HG03103 (cell line): ENCODE results near the gene GALT.
A peak's percentile ranks its signal among the peaks of the same experiment; 100 is the strongest.

Experiments
- ATAC-seq: cut with Tn5 transposase; IDR thresholded peaks from one replicate; pipeline ENCODE4 v1.9.1; 2021; ENCODE audit warnings: low read depth; ENCODE audit not compliant: unreplicated experiment

Gene GALT

DNA sequence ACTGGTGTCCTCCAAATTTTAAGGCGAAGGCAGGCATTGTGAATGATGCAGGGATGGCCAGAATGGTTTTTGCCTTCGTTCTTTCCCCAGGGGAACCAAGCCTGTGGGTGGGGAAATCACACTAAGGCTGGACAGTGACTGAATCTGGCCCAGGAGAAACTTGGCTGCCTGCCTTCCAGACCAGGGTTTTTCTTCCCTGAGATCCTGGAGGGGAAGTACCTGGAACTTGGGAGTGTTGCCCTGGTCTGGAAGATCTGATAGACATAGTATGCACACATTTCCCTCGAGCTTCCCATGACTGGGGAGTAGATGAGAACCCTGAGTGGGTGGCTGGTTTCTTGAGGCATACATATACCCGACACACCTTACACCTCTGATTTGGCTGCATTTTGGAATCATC is 4.8 kb downstream of the GALT start:
- no peak for ATAC-seq

DNA sequence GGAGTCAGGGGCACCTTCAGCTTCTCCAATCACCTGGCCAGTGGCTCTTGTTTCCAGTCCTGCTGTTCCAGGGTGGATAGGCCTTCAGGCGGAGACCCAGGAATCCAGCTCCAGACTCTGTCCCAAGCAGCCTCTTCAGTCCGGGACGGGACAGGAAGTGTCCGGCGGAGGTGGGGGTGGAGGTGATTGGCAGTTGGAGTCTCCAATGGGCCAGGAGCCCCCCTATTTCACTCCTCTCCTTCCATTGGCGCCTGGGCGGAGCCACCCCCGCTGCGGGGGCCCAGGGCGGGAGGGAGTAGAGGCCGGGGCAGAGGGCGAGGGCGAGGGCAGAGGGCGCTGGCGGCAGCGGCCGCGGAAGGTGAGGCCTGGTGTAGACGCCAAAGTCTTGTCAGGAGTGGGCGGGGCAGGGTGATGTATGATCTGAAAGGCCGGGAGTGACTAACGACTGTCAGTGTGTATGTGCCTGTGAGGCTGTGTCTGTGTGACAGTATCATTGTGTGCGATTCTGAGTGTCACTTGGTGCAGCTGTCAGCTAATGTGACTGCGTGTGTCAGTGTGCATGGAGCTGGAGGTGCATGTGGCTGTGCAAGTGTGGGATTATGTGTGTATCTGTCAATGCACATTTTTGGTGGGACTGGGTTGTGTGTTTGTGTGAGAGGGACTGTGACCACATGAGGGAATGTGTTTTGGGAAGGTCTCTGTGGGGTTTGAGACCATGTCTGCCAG is 5.6 kb downstream of the GALT start, which contains the start of gene IL11RA:
TSS of gene IL11RA (plus strand) at position 310 of the 726 bp plus-strand sequence. CDS start 3,033 bp downstream, outside the sequence.
- ATAC-seq, result no peak

DNA sequence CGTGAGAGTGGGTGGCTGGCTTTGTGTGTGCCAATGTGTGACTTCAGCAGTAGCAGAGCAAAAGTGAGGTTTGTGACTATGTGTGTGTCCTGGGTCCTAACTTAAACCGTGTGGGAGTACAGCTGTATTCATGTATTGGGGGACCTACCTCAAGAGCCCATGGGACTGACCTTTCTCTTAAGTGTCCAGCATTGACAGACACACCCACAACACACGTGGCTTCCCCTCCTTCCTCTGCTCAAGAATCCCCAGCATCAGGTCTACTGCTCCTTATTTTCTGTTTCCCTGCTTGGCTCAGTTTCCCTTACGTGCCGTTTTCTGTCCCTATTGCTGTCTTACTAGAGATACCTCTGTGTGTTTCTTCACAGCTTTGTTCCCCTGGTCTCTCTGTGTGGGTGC is 6.1 kb downstream of the GALT start:
- ATAC-seq, result no peak

DNA sequence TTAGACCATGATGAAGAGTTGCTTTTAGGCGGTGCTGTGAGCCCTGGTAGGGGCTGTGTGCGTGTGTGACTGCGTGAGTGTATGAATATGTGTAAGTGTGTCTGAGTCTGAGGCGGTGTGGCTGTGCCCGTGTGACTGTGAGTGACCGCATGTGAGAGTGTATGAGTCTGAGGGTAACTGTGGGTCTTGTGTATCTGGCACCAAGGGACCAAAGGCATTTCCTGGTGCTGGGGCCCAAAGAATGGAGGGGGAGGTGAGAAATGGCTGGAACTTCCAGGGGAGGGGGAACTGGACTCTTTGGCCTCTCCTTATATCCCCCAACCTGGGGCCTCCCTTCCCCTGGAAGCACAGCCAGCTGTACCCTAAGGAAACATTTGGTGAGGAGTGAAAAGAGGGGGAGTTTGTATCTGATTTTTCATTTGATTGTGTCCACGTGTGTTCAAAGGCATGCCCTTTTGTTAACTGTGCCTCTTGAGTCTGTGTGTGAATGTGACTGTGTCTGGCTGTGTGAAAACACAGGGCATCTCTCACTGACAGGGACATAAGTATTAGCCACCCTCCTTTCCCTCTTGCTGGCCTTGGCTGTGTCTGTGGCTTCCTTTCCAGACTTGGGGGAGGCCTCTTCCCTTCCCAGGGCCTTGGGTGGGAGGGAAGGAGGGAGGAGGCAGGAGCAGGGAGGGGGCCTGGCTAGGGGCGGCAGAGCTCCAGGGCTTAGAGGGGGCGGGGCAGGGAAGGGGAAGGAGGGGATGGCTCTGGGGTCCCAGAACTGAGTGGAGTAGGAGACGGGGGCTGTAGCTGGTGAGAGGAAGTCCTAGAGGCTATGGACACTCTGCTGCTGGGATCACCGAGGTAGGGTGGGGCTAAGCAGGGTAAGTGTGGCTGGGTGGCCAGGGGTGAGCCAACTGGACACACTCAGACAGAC is 6.9 kb downstream of the GALT start:
- no peak for ATAC-seq

DNA sequence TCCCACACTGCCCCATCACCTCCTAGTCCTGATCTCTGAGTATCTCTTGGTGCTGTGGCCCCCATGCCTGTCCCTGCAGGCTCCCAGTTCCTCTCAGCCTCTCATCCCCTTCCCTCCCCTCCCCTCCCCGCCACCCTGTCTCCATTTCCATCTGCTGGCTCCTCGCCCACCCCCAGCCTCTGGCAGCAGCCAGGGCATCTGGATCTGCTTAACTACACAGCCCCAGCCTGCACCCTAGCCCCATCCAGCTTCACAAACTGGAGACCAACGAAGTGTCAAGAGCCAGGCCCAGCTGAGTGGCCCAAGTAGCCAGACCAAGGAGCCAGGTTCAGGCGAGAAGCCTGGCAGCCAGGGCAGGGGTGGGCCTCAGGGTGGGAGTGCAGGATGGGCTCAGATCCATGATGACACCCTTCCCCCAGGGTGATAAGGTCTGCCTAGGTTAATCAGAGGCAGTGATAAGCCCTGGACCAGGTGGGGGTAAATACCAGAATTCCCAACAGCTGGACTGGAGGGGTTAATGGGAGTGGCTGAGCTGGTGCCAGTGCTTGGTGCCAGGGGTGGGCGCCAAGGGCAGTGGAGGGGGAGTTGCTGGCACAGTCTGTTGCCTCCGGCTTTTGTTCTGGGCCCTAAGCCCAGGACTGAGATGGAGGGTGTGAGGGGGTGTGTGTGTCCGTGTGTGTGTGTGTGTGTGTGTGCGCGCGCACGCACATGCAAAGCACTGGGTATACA is 8.0 kb downstream of the GALT start:
- no peak for ATAC-seq

DNA sequence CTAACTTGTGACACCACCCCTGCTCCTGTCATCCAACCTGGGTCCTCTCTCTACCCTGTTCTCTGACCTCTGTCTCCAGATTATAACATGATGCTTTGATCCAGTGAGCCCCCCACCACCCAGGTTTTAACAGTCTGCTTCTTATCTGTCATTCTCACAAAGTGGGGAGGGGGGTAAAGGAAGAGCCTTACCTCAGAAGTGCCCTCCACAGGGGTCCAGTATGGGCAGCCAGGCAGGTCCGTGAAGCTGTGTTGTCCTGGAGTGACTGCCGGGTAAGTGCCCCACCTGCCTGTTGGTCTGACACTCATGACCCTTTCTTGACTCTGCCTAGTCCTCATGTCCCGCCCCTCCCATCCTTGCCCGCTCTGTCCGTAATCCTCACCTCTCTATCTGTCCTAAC is 8.9 kb downstream of the GALT start:
- no peak for ATAC-seq

DNA sequence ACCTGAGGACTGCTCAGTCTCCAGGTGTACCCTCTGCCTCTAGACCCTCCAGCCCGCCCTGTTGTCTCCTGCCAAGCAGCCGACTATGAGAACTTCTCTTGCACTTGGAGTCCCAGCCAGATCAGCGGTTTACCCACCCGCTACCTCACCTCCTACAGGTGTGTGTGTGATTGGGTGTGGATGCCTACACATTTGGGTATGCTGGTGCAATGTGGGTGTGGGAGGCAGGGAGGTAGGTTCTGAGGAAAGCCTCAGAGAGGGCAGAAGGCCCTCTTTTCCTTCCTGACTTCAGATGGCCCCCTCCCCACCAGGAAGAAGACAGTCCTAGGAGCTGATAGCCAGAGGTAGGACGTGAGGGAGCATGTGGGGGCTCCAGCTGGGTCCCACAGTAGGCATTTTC is 10.5 kb downstream of the GALT start:
- no peak for ATAC-seq

DNA sequence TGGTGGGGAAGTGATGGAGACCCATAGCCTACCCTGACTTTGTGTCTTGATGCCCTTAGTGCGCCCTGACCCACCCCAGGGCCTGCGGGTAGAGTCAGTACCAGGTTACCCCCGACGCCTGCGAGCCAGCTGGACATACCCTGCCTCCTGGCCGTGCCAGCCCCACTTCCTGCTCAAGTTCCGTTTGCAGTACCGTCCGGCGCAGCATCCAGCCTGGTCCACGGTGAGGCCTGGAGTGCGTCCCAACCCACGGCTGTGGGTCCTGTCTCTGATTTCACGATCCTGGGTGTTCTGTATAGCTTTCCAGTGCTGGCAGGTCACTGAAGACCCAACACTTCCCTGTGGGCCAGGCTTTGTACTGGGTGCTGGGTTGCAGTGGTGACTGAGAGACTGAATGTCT is 12.0 kb downstream of the GALT start:
- no peak for ATAC-seq

DNA sequence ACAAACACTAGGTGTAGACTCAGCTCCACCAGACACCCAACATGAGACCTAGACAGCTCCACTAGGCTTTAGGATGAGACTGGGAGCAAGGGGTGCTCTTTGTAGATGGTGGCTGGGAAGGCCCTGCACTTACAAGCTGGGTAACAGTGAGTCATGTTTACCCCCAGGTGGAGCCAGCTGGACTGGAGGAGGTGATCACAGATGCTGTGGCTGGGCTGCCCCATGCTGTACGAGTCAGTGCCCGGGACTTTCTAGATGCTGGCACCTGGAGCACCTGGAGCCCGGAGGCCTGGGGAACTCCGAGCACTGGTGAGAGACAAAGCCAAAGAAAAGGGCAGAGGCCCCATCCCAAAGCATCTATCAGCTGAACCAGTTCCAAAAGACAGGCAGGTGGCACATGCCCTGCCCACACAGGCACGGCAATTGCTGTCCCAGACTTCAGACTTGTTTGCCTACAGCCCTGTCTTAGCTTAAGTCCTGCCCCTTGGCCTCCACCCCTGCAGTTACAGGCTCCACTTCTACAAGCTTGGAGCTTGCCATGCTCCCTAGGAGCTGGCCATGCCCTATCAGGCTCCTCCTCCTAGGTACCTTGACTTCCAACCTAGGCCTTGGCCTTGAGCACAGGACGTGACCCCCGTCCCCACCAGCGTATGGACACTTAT is 13.2 kb downstream of the GALT start:
- no peak for ATAC-seq

DNA sequence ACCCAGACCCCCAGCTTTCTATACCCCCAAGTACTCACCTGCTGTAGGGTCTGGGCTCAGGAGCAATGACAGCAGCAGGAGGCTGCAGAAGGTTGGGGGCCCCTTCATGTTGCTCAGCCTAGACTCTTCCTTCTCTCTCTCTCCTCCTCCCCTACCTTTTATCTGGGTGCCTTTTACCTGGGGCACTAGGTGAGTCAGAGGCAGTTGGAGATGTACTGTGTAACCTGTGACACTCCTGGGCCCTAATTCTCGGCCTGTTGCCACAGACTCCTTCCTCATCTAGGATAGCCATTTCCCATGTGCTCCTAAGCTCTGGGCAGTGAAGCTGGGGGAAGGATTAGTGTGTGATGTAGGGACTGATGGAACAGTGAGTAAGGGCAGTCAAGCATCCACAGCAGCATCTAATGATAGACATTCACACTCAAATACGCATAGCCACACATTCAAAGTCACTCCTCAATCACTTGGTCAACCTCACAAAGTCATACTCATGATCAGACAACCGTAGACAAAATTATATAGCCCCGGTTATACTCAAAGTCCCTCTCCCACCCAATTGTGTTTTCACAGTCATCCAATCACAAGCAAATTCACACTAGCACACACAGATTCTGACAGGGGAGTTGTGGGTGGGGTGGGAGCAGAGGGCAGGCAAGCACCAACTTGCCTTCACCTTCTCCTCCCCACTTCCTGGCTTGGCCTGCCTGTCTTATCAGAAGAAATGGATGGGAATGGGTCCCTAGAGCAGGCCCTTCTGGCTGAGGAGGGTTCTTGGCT is 16.2 kb downstream of the GALT start, which contains the start of gene CCL27:
TSS of gene CCL27 (minus strand) at position 132 of the 777 bp plus-strand sequence. CDS start at position 108, 24 bp downstream.
- no peak for ATAC-seq

DNA sequence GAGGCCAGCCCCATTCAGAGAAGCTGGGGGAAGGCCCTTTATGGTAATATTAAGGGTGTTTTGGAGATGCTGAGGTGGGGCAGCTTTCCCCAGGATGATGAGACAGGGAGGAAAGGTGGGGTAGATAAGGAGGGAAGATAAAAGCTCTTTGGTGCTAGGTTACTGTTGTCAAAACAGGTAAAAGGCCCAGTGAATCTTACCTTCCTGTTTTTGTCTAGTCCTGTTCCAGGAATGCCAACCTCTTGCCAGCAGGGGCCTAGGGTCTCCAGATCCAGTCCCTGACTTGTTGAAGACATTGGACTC is 16.8 kb downstream of the GALT start:
- ATAC-seq, result no peak

DNA sequence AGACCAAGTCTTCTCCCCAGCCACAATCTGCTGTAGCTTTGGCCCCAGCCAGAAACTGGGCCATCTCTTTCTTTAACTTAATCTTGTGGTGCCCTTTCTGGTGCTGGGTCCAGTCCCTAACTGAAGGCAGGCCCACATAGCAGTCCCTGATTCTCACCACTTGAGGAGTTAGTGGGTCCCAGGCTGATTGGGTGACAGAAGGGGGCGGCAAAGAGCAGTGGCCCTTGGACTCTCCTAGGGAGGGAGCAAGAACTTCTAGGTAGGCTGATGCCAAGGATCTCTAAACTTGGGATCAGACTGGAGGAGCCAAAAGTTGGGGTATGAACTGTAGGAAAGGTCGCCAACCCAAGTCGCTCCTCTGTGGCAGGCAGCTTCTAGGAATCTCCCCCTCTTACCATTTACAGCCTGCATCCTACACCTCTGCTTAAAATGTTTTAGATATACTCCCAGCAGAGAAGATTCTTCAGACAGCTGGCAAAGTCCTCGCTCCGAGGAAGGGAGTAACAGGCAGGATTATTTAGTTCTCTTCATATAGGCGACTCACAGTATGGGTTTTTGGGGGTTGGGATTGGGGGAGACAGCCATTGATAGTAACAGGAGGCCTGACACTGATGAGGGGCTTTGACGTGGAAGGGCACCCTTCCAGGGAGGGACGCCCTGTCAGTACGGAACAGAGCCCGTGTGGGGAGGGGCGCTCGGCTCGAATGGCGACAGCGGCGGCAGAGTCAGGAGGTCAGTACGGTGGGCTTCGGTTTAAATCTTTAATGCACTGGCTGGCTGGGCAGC is 18.0 kb downstream of the GALT start:
- ATAC-seq, result peak; percentile 55

DNA sequence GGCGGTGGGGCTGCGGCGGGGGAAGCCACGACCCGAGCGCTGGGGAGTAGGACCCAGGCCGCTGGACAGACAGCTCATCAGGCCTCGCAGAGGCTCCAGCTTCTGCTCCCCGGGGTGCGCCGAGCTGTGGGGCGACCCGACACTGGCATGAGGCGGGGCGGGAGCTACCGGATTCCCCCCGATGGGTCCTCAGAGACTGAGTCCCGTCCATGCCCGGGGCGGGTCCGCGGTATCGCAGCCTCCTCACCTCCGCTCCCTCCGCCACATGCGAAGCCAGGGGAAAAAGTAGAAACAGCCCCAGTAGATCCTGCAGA is 18.5 kb downstream of the GALT start:
- ATAC-seq, result no peak

DNA sequence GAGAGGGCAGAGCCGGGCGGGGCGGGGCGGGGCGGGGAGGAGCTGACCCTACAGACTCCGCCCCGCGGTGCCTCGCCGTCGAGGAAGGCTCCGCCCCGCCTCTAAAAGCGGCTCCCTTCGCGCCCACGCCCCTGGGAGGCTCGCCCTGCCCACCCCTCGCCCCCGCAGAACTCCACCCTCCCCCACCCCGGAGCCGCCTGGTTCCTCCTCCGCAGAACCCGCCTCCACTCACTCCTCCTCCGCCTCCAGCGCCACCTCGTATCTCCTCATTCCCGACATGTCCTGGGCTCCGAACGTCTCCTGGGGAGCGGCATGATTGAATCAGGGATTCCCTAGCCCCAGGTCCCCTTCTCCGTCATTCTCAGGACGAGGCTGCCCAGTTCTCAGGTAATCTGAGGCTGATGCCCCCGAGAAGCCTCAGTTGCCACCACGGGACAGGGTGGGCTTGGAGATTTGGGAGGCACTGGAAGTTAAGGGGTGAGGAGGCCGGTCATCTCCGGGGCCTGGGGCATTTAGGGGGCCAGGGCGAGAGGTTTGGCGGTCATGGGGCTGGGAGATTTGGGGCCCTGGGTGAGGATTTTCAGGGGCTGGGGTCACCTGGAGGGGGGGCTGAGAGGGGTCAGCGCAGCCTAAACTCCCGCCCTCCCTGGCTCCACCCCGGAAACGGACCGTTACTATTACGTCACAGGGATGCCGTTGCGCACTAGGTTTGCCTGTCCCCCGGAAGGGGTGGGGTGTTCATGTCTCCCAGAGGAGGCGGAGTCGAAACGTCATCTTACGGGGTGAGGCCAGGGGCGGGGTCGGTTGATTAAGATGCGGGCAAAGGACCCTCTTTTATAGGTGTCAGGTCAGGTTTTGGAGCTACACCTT is 19.1 kb downstream of the GALT start:
- peak; percentile 56 for ATAC-seq

DNA sequence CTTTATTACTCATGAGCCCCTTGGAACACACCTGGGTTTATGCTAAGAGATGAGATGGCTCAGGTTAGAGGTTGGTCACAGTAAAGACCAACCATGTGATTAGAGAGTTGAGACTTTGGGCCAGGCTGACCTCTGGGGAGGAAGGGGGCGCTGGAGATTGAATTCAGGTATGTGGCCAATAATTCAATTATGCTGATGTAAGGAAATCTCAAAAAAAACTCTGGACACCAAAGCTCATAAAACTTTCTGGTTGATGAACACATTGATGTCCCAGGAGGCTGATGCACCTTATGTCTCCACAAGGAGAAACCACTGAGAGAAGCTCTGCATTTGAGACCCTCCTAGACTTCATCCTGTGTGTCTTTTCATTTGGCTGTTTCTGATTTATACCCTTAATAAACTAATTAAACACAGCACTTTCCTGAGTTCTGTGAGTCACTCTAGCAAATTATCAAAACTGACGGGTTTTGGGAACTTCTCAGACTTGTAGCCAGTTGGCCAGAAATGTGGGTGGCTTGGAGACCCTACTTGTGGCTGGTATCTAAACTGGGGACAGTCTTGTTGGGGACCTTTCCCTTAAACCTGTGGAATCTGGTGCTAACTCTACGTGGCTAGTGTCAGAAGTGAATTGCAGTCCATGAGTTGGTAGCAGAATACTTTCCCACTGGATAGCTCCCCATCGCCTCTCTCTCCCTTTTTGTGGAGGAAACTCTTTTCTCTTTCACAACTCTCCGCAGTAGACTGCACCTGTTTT is 23.5 kb downstream of the GALT start:
- no peak for ATAC-seq

DNA sequence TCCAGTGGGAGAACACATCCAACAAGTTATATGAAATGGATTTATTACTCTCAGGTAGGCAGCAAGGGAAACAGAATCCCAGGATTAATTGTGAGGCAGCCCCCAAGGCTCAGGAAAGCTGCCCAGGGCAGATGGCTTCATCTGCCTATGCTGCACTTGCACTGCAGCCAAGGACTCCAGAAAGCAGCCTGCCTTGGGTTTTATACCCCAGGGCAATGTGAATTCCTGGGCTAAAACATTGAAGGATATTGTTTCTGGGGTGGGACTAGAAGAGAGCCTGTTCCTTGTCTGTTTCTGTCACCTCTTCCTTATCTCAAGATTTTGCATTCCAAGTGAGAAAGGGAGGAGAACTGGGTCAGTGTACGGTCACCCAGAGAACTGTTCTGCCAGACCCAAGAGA is 24.8 kb downstream of the GALT start:
- no peak for ATAC-seq

DNA sequence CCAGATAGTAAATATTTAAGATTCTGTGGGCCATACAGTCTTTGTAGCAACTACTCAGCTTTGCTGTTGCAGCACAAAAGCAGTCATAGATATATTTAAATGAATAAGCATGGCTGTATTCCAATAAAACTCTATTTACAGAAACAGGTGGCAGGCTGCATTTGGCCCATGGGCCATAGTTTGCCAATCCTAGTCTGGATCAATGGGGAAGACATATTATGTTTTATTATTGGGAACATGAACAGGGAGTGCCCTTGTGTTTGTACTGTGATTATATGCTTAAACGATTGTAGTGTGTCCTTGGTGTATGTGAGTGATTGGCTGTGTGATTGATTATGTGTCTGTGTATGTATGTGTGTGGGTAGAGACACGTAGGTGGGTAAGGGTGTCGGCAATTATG is 28.0 kb downstream of the GALT start:
- ATAC-seq, result no peak
